Measurements from ENCODE around the gene SHISA7.

The SHISA7 gene

DNA sequence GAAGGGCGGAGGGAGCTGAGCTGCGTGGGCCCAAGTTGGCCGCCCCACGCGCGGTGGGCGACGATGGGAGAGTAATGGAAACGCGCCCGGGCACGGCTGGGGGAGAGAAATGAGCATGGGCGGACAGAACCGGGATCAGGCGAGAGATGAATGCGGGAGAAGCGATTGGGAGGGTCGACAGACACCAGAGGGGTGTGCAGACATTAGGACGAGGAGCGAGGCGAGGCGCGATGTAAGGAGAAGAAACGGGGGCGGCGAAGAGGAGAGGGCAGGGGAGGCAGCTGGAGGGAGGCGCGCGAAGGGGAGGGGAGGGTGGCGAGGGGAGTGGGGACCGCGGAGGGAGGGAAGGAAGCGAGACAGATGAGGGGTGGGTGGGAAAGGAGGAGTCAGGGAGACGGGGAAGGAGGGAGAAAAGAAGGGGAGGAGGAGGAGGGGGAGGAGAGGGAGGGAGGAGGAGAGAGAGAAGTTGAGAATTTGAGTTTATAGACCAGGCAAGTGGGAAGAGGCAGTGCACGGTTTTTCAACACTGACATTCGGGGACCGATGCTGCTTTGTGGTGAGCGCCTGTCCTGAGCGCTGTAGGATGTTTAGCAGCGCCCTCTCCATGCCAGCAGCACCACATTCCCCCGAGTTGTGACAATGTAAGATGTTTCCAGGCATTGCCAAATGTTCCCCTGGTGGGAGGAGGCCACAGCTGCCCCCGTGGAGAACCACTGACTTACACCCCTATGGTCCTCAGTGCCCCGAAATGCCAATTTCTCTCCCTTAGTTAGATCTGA is at the start of gene SHISA7:
Gene SHISA7, minus strand, starts transcription at position 256 of the 779 bp plus-strand sequence. CDS start 437 bp downstream, outside the sequence.
- no peak for DNase-seq (ENCODE audit: low read depth, low spot score)

DNA sequence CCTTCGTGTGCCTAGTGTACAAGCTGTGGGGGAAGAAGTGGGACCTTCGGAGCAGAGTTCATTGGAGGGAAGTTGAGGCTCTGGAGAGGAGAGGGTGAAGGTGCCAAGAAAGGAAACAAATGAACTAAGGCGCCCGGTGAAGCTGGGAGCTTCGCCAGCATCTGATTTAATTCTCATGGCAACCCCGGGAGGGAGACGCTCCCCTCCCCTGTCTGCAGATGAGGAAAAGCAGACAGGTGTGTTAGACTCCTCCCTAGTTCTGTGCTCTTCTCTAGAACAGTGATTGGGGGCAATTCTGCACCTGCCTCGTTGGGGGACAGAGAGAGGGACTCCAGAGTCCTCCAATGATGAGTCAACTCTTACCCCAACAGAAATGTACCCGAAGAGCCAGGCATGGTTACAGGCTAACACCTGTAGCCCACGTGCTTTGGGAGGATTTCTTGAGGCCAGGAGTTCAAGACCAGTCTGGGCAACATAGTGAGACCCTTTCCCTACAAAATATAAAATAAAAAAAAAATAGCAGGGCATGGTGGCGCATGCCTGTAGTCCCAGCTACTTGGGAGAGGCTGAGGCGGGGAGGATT is 49.4 kb upstream of the SHISA7 start:
- DNase-seq (ENCODE audit: low read depth, low spot score): no peak

DNA sequence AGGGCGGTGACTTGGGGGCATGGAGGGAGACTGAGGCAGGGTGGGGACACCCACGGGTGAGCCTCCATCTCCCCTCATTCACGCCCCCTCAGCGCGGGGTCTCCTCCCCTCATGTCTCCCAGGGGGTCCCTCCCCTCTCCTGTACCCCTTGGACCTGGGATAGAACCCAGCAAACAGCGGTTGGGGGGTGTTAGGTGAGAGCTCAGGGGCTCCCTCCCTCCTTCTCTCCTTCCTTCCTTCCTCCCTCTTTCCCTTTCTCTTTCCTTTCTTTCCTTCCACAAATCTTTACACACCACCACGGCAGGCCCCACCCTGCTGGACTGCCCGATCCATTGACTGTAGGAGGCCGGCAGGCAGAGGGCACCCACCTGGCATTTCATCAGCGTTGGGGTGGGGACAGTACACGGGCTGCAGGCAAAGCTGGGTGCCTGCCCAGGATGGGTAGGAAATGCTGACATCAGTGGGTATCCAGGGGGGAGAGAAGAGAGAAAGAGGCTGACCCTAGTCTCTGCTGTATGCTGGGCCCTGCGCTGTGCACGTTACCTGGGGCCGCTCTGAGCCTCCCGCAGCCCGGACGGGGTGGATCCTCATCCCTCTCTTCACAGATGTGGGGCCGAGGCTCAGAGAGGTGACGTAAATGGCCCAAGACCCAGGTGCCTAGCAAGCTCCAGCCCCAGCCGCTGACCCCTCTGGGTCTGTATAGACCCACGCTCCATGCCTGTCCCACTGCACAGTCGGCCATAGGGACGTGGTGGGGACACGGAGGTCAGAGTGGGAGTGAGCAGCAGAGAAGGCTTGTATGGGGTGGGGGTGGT is 48.7 kb upstream of the SHISA7 start:
- no peak for DNase-seq (ENCODE audit: low read depth, low spot score)

- DNase-seq (ENCODE audit: low read depth, low spot score): no peak
Measured at GRCh38 chr19:55490478-55491432, 47.7 kb upstream of the SHISA7 start.

DNA sequence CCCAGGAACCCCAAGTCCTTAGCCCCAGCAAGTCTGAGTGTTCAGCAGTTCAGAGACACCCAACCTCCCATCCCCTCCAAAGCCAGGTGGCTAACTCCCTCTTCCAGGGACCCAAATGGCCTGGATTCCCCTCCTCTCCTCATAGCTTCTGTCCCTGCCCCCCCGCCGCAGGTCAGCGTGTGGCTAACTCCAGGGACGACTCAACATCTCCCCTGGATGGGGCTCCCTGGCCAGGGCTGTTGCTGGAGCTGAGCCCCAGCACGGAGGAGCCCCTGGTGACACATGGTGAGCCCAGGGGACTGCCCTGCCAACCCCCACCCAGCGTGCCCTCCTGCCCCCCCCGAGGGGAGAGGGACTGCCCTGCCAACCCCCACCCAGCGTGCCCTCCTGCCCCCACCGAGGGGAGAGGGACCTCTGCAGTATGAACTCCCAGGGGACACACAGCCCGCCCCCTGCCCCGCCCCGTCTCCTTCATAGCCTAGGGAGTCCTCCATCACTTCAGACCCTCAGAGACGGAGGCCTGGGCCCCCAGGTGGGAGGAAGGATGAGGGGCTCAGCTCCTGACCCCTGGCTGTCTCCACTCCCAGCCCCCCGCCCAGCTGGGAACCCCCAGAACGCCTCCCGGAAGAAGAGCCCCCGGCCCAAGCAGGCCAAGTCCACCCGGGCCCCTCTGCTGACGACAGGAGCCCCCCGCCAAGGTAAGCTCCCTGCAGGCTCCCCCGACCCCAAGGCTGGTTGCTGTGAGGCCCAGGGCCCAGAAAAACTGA is 46.8 kb upstream of the SHISA7 start:
- no peak for DNase-seq (ENCODE audit: low read depth, low spot score)

DNA sequence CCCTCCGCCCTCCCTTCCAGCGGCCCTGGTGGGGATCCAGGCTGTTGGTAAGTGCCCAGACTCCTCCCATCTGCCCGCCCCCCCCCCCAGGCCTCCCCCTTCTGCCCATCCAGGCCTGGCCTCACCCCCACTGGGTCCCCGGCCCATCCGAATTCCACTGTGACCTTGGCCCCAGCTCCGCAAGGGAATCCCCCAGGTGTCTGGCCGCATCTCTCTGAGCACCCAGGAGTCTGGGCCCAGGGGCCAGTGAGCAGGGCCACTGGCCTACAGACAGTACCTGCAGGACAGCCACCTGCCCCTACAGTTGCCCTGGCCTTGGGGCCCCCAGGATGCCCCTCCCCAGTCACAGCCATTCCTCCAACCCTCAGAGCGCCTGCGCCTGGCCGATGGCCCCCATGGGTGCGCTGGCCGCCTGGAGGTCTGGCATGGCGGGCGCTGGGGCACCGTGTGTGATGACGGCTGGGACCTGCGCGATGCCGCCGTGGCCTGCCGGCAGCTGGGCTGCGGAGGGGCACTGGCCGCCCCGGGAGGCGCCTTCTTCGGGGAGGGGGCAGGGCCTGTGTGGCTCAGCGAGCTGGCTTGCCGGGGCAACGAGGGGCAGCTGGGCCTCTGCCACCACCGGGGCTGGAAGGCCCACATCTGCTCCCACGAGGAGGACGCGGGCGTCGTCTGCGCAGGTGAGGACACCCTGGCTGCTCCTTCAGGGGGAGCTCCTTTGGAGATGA is 46.0 kb upstream of the SHISA7 start:
- DNase-seq (ENCODE audit: low read depth, low spot score): no peak

DNA sequence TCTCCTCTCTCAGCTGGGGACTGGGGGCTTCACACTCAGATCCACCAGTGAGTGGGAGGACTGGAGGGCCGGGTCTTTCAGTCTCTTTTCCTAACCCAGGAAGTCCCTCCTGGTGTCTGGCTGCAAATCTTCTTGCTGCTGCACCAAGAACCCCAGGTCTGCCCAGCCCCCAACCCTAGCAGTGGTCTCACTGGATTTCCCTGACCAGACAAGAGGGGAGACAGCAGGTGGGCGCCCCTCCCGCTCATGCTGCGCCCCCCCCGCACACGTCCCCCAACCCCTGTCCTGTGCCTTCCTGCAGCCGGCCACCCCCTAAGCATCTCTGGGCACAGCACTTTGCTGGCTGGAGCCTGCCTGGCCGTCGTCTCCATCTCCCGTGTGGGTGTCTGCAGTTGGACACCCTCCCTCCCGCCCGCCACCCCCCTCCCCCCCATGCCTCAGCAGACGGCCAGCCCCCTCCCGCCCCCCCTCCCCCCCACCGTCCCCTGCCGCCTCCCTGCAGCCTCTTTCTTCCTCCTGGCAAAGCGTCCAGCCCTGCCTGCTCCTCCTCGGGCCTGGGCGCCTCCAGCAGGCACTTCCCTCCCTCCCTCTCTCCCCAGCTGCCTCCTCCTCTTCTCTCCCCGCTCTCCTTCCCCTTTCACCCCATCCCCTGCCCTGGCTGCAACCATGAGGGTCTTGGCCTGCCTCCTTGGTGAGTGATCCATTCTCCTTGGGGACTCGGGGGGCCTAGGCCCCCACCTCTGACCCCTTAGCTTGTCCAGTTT is 45.0 kb upstream of the SHISA7 start, which contains the start of gene SSC5D:
Gene SSC5D, plus strand, starts transcription at position 513 of the 764 bp plus-strand sequence. Its CDS starts 154 bp downstream, at position 667.
- DNase-seq (ENCODE audit: low read depth, low spot score): no peak

DNA sequence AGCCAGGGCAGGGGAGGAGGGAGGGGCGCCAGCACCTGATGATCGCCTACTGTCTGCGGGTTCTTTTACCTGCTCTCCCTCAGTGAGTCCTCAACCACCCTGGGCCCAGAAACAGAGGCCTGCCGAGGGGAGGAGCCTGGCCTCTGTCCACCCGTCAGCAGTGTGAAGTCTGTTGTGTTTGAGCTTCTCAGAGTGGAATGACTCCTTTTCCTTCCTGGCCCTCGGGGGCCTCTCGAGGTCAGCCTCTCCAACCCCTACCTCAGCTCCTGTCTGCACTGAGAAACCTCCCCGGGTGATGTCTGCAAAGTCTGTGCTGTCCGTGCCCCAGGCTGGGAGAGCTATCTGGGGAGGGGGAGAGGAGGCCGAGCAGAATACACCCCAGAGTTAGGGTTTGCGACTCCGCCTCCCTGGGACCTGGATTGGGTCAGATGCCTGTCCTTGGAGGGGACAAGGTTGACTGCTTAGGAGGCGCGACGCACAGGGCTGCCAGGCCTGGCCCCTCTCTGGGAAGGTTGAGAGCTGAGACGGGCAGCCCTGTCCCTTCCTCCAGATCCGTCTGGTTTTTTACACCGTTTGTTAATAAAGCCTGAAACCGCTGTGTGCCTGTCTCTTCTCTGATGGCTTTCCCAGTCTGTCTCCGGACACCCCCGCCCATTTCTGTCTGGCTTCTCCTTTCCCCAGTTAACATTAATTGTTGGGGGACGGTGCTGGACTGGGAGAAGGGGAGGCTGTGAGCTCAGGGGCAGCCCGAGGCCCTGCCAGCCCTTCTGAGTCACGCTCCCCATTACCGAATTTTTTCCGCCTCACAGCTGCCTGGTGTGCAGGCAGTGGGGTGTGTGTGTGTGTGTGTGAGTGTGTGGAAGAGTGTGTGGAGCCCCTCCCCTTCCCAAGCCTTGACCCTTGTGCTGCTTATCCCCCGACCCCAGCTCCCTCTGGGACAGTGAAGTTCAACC is 44.1 kb upstream of the SHISA7 start:
- no peak for DNase-seq (ENCODE audit: low read depth, low spot score)

GRCh38 chr19:55486043-55486970 is 43.2 kb upstream of the SHISA7 start:
- DNase-seq (ENCODE audit: low read depth, low spot score): no peak

DNA sequence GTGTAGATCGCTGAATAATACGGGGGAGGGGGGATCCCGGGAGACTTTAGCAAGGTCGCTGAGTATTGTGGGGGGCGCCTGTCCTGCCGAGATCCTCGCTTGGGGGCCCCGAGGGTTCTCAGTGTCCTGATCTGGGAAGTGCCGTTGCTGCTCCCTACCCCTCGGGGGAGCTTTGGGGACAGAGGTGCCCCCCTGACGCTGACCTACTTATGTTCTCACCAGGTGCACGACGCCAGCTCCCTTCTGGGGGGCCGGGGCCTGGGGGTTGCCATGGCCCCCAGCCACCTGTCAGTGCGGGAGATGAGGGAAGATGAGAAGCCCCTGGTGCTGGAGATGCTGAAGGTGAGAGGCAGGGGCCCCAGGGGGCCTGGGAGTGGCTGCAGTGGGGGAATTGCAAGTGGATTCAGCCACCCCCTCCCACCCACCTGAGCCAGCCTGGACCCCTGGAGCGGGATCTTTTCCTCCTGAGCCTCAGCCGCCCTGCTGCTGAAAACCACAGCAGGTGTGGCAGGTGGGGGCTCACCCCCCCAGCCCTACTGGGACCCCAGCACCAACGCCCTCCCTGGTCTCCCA is 42.4 kb upstream of the SHISA7 start:
- no peak for DNase-seq (ENCODE audit: low read depth, low spot score)

DNA sequence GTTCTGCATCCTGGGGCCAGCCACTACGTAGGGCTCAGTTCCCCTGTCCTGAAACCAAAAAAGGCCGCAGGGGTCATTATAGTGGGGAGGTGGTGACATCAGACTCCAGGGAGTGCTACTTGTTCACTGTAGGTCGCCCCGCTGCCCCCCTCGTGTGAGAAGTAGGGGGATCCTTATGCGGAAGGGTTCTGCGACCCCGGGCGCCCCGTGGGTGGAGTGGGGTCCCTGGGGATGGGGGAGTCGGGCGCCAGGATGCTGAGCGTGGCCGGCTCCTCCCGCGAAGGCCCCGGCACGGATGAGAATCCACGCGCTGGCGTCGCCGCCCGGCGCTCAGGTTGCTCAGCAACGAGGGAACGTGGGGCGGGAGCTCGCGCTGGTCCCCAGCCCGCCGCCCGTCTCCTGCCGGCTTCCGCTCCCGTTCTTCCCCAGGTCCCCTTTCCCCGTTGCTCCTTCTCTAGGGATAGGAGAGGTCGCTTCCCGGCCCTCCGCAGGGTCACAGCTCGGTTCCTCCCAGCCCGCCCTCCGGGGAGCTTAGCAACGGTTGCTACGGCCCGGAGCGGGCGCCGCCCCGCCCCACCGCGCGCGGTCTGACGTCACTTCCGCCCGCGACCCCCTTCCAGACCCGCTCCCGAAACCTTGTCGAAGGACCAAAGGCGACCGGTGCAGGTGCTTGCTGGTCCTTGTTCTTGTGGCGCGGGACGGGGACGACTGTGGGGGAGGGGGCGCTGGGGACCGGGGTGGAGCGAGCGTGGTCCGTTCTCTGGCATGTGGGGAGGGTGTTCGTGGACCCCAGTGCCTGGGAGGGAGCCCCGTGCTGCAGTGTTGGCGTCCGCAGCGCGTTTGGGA is 41.7 kb upstream of the SHISA7 start, which contains the start of gene NAT14:
Gene NAT14, plus strand, starts transcription at position 596 of the 846 bp plus-strand sequence. CDS start 521 bp downstream, outside the sequence.
- peak; percentile 21 for DNase-seq (ENCODE audit: low read depth, low spot score)

GRCh38 chr19:55483706-55484592 is 40.8 kb upstream of the SHISA7 start:
- no peak for DNase-seq (ENCODE audit: low read depth, low spot score)

- no peak for DNase-seq (ENCODE audit: low read depth, low spot score)
Measured at GRCh38 chr19:55482967-55483705, 40.0 kb upstream of the SHISA7 start.
